Measurements from ENCODE around the gene DGKZ. TPM values are rescaled to one million over a fixed set of nuclear protein-coding genes. Genes with fewer than 3 reads are reported as not detected.

DGKZ gene
- total and polyA plus RNA-seq, 8 donors, result 24.0 to 405 (median 61.7) TPM

DNA sequence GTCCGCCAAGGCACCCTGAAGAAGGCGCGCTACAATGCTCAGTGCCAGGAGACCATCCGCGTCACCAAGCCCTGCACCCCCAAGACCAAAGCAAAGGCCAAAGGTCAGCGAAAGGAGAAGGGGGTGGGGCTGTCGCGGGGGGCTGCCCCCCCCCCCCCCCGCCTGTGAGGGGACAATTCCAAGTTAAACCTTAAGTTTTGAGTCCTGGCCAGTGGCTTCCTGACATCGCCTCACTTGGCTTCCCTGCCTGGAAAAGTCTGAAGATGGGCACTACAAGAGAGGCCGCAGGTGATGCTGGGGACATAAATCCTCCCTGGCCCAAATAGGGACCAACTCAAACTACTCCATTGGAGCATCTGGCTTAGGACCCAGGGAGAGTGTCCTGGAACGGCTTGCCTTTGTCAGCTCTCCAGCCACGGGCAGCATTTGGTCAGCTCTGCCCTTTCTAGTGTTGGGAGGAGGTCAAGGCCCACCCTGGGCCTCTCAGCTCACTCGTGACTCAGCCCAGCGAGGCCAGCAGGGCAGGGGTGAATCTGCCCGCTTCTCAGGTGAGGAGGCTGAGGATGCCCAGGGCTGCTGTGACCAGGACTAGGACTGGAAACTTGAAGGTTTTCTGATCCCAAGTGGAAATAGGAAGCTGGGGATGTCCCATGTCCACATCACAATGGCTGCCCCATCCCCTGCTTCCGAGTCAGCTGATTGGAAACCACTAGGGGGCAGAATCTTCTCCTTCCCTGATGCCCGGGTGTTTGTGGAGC is 35.6 kb downstream of the DGKZ start:
- peak in 1 of 2 donors; percentile 78 for DNase-seq
- Histone ChIP-seq H3K9me3 (no peaks in the 10 kb centered on the region), H3K4me1 (peaks cover 21 to 50% (median 35%) of the 10 kb centered on the region in 4 donors), H3K4me3 (peak overlapping the region; percentile 62 to 73 (median 66)), H3K36me3 (peaks cover 0 to 9% (median 7%) of the 10 kb centered on the region in 4 donors), H3K27ac (no peak overlapping the region), H3K27me3 (peaks cover 0 to 69% (median 11%) of the 10 kb centered on the region in 3 donors)
- TF ChIP-seq POLR2AphosphoS5 (IDR thresholded peaks at IDR 0.05), result no peak
- TF ChIP-seq EP300 (IDR thresholded peaks at IDR 0.05), result no peak
- TF ChIP-seq, protein P1, sequence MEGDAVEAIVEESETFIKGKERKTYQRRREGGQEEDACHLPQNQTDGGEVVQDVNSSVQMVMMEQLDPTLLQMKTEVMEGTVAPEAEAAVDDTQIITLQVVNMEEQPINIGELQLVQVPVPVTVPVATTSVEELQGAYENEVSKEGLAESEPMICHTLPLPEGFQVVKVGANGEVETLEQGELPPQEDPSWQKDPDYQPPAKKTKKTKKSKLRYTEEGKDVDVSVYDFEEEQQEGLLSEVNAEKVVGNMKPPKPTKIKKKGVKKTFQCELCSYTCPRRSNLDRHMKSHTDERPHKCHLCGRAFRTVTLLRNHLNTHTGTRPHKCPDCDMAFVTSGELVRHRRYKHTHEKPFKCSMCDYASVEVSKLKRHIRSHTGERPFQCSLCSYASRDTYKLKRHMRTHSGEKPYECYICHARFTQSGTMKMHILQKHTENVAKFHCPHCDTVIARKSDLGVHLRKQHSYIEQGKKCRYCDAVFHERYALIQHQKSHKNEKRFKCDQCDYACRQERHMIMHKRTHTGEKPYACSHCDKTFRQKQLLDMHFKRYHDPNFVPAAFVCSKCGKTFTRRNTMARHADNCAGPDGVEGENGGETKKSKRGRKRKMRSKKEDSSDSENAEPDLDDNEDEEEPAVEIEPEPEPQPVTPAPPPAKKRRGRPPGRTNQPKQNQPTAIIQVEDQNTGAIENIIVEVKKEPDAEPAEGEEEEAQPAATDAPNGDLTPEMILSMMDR (IDR thresholded peaks at IDR 0.05), result peak in 2 of 7 experiments; percentile 38 to 47
- WGBS, 5 donors, result 40 to 53% (median 47%) methylated on average over 12 to 18 of the region's 18 CpGs
- intact Hi-C loops (cut with DNase I; ENCODE audit: low total_unique reads), result no loop called here

GRCh38 chr11:46383404-46383758 is 36.1 kb downstream of the DGKZ start:
- H3K9me3 ChIP-seq, result no peaks in the 10 kb centered on the region
- intact Hi-C loops (cut with DNase I; ENCODE audit: low total_unique reads), result no loop called here
- H3K4me3 ChIP-seq, result no peak overlapping the region
- 65 to 81% (median 73%) methylated on average over 7 of the region's 7 CpGs for WGBS, 5 donors
- TF ChIP-seq POLR2AphosphoS5 (IDR thresholded peaks at IDR 0.05), result no peak
- TF ChIP-seq, protein P1 (IDR thresholded peaks at IDR 0.05), result no peak
- TF ChIP-seq EP300 (IDR thresholded peaks at IDR 0.05), result no peak
- TF ChIP-seq POLR2A (IDR thresholded peaks at IDR 0.05), result no peak
- DNase-seq, result no peak
- H3K27me3 ChIP-seq, result peaks cover 0 to 75% (median 17%) of the 10 kb centered on the region in 3 donors
- peaks cover 21 to 50% (median 38%) of the 10 kb centered on the region in 4 donors for H3K4me1 ChIP-seq
- H3K27ac ChIP-seq, result no peak overlapping the region
- peaks cover 0 to 3% (median 2%) of the 10 kb centered on the region in 4 donors for H3K36me3 ChIP-seq

- no peak overlapping the region for H3K27ac ChIP-seq
- H3K4me3 ChIP-seq, result no peak overlapping the region
- H3K4me1 ChIP-seq, result peaks cover 23 to 49% (median 40%) of the 10 kb centered on the region in 4 donors
- intact Hi-C loops (cut with DNase I; ENCODE audit: low total_unique reads), result no loop called here
- peaks cover 0 to 82% (median 25%) of the 10 kb centered on the region in 3 donors for H3K27me3 ChIP-seq
- no peaks in the 10 kb centered on the region for H3K9me3 ChIP-seq
- no peaks in the 10 kb centered on the region for H3K36me3 ChIP-seq
- TF ChIP-seq, protein P1 (IDR thresholded peaks at IDR 0.05), result no peak
- TF ChIP-seq EP300 (IDR thresholded peaks at IDR 0.05), result no peak
- TF ChIP-seq POLR2A (IDR thresholded peaks at IDR 0.05), result no peak
- TF ChIP-seq POLR2AphosphoS5 (IDR thresholded peaks at IDR 0.05), result no peak
- peak in 1 of 2 donors; percentile 79 for DNase-seq
- WGBS, 5 donors, result 73 to 87% (median 85%) methylated on average over 11 to 12 of the region's 12 CpGs
These were observed 36.9 kb downstream of the DGKZ start for GRCh38 chr11:46383974-46384701.

GRCh38 chr11:46385169-46386004 is 38.1 kb downstream of the DGKZ start:
- Histone ChIP-seq H3K4me3 (no peak overlapping the region), H3K4me1 (peaks cover 29 to 49% (median 41%) of the 10 kb centered on the region in 4 donors), H3K9me3 (no peaks in the 10 kb centered on the region), H3K27ac (no peak overlapping the region), H3K27me3 (peaks cover under 1 to 95% (median 37%) of the 10 kb centered on the region in 3 donors), H3K36me3 (no peaks in the 10 kb centered on the region)
- DNase-seq, result peak in 1 of 2 donors; percentile 9
- intact Hi-C loops (cut with DNase I; ENCODE audit: low total_unique reads), result no loop called here
- WGBS, 5 donors, result 93 to 96% (median 95%) methylated on average over 28 to 47 of the region's 47 CpGs
- no peak for TF ChIP-seq POLR2AphosphoS5 (IDR thresholded peaks at IDR 0.05)
- TF ChIP-seq POLR2A (IDR thresholded peaks at IDR 0.05), result no peak

All from stomach (tissue), 9 donors.